Measurements from ENCODE around the gene ATP9A.
"Not testable (repeated sequence)": the region's sequence is repeated elsewhere in the genome, so short reads cannot be mapped to it uniquely, and the experiment has no call there.

ATP9A gene, protein sequence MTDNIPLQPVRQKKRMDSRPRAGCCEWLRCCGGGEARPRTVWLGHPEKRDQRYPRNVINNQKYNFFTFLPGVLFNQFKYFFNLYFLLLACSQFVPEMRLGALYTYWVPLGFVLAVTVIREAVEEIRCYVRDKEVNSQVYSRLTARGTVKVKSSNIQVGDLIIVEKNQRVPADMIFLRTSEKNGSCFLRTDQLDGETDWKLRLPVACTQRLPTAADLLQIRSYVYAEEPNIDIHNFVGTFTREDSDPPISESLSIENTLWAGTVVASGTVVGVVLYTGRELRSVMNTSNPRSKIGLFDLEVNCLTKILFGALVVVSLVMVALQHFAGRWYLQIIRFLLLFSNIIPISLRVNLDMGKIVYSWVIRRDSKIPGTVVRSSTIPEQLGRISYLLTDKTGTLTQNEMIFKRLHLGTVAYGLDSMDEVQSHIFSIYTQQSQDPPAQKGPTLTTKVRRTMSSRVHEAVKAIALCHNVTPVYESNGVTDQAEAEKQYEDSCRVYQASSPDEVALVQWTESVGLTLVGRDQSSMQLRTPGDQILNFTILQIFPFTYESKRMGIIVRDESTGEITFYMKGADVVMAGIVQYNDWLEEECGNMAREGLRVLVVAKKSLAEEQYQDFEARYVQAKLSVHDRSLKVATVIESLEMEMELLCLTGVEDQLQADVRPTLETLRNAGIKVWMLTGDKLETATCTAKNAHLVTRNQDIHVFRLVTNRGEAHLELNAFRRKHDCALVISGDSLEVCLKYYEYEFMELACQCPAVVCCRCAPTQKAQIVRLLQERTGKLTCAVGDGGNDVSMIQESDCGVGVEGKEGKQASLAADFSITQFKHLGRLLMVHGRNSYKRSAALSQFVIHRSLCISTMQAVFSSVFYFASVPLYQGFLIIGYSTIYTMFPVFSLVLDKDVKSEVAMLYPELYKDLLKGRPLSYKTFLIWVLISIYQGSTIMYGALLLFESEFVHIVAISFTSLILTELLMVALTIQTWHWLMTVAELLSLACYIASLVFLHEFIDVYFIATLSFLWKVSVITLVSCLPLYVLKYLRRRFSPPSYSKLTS

DNA sequence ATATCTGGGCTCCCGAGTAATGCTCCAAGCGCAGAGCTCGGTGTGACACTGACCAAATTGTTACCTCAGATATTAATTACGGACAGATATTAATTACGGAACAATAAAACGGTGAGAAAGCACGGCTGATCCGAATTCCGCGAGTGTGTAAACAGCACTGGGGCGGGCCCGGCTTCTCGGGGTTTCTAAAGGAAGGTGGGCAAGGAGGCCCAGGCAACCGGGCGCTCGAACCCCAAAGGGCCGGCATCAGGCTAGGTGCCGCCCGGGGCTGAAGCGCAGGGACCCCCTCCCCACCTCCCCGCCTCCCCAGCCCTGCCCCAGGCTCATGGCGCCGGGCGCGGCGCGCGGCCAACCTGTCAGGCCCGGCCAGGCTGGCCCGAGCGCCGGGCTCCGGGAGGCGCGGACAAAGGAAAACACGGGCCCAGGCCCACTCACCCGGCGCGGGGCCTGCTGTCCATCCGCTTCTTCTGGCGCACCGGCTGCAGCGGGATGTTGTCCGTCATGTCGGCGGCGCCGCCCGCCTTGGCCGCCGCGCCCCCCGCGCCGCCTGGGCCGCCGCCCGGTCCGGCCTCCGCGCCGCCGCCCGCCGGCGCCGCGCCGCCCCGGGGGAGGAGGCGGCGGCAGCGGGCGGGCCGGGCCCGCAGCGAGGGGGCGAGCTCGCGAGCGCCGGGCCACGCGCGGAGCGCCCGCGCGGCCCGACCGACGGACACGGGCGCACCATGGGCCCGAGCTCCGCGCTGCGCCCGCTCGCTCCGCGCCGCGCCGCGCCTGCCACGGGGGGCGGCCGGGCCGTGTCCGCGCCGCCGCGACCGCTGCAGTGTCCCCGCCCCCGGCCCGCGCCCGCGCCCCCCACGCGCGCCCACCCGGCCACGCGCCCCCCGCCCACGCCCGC is at the start of gene ATP9A:
TSS of gene ATP9A (minus strand) at position 524 of the 892 bp plus-strand sequence. CDS start at position 503, 21 bp downstream.
- no peak for DNase-seq

DNA sequence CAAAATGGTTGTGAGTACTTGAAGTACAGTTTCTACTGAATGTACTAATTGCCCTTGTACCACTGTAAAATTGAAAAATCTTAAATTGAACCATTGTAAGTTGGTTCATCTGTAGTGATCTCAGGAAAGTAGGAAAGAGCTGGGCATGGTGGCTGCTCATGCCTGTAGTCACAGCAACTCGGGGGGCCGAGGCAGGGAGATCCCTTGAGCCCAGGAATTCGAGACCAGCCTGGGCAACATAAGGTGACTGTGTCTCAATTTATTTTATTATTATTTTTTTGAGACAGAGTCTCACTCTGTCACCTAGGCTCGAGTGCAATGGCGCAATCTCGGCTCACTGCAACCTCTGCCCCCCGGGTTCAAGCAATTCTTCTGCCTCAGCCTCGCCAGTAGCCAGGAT is 48.7 kb upstream of the ATP9A start:
- not testable (repeated sequence) for DNase-seq

DNA sequence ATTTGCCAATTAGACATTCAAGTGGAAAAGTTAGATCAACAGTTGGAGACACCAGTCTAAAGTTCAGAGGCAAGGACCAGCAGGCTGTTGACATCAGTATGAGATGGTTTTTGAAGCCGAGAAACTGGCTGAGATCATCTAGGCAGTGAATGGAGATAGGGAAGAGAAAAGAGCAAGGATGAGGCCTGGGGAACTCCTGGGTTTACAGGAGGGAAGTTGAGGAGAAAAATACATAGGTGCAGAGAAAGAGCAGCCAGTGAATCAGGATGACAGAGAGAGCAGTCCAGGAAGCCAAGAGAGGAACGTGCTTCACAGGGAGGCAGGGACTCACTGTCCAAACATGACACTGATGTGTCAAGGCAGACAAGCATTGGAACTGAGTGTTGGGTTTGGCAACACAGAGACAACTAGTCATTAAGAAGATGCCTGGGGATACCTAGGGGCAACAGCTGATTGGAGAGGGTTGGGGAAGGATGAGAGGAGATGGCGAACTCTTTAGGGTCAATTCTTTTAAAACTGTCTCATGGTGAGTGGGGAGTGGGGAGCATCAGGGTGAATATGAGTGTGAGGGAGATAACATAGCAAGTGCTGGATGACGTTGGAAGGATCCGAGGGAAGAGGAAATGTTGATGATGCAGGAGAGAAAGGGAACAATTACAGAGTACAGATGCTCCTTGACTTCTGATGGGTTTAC is 47.3 kb upstream of the ATP9A start:
- DNase-seq, result no peak

DNA sequence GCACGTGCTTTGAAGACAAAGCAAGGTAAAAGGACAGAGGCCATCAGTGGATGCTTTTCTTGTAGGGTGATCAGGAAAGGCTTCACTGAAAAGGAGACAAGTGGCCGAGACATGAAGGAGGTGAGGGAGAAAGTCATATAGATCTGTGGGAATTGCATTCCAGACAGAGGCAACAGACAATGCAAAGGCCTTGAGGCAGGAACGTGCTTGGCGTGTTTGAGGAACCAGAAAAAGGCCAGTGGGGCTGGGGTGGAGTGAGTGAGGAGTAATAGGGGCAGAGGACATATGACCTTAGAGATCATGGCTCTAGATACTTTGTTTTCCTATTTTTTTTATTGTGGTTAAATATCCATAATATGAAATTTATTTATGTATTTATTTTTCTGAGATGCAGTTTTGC is 44.7 kb upstream of the ATP9A start:
- DNase-seq, result no peak

DNA sequence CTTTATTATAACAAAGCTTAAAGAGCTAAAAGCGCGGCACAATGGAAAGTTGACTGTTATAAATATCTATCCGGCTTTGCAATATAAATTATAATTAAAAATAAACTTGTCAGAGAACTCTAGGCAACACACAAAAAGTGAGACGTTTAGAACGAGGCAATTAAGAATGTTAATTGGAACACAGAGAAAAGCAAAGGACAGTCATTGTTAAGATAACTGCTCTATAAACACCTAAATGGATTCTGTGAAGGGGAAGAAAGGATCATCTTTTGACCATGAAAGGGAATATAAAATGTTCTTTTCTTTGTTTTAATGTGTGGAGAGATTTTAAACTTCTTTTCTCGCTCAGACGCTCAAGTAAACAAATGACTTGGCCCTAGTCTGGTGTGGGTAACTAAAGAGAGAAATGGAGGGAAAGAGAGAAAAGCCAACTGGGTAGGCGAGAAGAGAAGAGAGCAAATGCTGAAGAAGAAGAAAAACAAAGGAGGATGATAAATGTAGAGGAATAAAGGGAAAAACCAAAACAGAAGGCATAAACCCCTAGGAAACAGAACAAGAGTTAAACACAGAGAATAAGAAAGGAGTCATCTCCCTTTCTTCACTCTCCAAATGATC is 43.4 kb upstream of the ATP9A start:
- DNase-seq, result no peak

DNA sequence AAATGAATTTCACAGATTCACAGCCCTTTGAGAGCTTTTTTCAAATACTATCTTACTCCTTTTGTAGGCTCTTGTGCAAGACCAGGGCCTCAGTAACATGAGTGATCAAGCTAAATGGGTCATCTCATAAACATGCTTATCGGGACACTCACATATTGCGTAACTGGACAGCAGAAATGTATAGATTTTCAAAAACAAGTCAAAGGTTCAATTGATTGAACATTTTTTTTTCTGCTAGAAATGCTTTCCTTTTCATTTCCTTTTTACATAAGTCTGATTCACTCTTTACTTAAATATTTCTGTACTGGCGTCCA is 42.8 kb upstream of the ATP9A start:
- DNase-seq, result no peak

DNA sequence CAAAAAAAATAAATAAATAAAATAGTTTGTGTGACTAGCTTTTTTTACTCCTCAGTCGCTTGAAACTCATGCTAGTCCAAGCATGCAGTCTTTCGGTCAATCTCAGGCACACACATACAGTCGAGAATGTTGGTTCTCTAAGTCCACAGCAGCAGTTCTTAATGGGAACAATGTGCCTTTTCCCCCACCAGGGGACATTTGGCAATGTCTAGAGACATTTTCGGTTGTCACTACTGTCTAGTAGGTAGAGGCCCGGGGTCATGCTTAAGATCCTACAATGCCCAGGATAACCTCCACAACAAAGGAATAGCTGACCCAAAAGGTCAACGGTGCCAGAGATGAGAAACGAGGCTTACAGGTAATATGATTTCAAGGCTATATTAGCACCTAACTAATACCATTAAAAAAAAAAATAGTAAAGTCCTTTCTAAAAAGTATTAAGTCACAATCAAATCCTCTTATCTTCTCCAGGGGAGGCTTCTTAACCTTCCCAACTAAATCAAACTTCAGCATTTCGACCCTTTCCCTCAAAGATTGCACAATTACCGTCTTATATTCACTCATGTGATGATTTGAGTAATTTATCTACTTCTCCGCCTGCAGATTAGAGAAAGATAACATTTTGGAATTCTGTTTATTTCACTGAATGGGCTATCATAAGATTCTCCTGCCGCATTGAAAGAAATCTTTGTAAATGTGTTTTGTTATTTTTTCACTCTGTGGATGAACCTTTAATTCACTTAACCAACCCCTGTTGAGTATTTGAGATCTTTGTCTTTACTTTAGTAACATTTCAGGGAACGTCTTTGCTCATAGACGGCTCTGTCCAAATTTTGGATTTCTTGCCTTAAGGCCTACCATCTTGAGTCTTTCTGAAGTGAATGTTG is 42.2 kb upstream of the ATP9A start:
- DNase-seq, result no peak

DNA sequence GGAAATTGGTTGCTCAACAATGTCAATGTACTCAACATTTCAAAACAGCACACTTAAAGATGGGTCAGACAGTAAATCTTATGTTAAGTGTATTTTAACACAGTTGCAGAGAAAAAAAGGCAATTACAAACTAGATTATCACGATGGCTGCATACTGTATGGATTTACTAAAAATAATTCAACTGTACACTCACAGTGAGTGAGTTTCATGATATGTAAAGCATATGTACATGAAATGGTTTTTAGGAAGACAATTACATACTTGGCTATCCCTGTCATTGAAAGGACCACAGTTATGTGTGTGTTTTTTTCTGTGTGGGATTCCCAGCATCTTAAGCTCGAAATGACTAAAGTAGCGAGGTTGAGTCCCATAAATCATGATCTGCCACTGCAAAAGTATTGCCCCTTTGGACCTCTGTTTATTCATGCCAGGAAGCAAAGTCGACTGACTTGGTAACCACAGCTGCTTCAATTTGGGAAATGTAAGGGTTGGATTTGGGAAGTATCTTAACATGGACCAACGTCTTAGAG is 39.6 kb upstream of the ATP9A start:
- no peak for DNase-seq

DNA sequence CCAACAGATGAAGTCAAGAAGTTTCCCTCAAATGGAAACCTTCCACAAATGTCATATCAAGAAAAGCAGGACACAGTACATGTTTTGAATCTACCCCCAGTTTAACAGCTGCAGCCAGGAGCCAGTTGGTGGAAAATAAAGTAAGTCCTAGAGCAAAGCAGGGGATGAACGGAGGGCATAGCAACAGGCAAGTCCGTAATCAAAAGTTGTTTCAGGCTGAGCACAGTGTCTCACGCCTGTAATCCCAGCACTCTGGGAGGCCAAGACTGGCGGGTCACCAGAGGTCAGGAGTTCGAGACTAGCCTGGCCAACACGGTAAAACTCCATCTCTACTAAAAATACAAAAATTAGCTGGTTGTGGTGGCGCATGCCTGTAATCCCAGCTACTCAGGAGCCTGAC is 36.6 kb upstream of the ATP9A start:
- DNase-seq, result no peak

DNA sequence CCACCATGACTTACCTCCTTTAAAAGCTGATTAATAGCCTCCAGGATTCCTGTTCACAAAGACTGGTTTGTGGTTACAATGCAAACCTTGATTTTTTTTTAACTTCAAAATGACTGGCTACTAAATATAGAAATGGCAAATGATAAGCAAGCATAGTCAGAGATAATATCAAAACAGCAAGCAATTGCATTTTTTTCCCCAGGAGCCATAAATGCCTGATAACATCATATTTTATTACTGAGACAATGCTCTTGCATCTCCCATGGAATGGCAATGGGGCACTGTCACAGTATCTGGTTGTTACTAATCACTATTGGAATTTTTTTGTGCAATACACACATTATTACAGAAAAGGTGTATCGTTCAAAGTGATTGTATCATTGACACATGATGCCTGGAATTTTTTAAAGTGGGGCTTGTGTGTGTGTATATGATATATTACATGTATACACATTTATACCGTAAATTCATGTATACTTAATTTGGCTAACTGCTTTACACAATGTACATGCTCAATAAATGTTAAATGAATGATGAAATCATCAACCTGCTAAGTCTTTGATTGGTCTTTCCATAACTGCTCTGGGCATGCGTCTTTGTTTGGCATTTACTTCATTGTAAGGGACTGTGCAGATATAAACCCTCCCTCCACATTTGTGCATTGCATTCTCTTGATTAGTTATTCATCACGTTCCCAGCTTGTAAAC is 35.1 kb upstream of the ATP9A start:
- DNase-seq, result no peak

DNA sequence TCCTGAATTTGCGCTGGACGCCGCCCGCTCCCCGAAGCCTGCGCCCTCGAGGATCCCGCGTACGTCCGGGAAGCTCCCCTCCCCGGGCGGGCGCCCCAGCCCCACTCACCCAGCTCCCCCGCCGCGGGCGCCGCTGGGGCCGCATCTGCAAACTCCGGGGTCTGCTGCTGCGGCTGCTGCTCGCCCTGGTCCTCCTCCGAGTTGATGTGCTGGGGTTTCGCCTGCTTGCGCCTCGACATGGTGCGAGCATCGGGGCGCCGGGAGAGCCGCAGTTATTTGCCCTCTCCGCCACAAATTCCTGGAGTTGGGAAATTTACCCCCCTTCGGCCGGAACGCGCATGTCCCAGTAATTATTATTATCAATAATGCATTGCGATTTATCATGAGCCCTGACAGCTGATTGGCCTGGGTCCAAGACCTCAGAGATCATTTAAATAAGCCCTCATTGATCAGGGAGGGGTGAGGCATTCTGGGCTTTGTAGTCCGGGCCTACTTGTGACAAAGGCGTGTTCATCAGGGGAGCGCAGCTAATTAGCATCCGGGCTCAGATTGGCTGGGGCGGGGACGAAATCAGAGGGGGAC is 34.1 kb upstream of the ATP9A start, which contains the start of gene SALL4:
TSS of gene SALL4 (minus strand) at position 352 of the 582 bp plus-strand sequence. CDS start at position 239, 113 bp downstream.
- no peak for DNase-seq

DNA sequence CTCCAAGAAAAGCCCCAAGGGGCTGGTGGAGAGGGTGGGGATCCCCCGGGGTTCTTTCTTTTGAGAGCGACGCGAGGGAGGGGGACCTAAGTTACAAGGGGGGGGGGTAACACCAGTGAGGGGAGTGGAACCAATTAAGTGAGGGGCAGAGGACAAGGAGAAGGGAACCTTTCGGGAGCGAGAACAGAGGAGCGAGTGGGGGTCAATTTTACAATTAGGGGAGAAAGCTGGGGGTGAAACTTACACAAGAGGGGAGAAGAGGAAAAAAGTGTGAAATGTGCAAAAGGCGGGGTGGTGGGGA is 33.6 kb upstream of the ATP9A start:
- DNase-seq, result no peak

DNA sequence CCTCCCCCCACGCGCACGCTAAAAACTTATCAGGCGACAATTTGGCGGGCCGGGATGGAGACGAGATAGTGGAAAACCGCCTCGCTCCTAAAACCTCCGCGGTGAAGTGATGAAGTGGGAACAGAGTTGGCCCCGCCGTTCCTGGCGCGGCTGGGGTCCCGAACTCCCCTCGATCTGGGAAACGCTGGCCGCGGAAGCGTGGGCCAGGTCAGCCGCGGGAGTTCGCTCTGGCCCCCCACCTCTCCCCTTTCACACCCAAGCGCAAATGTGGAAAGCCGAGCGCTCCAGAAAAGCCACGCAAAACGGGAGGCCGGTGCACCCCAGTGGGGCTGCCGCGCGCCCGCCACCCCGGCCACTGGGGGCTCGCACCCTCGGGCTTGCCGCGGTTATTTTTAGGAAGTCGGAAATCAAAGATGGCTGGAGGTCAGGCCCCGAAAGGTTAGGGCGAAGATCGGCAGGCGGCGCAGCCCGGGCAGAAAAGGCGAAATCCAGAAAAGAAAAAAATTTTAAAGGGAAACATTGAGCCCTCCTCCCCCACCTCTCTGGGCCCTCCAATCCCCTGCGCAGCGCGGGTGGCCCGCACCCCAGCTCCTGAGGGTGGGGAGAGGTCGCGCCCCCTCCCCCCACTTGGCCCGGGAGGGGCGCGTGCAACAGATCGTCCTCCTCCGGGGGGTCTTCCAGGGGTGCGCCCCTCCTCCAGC is 33.1 kb upstream of the ATP9A start:
- DNase-seq, result no peak

DNA sequence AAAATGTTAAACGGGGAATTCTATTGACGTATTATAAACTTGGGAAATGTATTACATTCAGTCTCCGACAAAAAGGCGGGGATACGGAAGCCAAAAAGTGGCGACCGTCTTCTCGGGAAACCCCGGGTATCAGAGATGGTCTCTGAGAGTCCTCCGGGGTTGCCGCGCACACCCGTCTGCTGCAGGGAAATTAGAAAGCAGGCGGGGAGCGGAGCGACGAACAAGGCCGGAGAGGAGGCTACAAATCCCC is 32.6 kb upstream of the ATP9A start:
- peak; percentile 52 for DNase-seq

DNA sequence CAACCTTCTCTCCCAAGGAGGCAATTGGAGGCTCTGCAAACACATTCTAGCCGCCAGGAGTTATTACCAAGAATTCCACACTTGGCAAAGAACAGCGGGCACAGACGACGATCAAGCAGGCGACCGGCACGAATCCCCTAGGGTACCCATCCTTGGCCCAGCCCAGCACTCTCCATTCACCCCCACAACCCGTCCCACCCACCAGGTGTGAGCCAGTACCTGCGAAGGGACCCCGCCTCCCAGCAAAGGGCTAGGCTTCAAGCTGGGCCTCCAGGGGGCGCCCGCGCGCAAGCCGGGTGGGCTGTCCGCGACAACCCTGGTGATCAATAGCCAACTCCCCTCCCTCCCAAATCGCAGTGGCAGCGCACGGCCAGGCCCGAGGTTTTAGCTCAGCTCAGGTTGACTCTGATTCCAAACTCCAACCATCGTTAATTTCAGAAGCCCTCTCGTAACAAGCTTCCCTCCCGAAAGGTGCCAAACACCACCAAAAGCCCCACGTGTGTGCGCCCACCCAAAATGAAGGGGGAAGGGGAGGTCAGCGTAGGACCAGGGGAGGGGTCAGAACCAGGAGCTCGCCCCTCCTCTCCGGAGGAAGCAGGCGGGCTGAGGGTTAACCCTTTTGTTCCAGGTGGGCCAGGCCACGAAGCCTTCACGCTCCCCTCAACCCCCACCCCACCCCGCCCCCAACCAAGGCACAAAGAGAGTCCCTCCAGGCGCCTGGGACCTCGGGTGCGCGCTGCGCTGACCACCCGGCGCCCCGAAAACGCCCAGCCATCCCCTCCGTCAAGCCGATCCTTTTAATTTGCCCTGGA is 32.1 kb upstream of the ATP9A start:
- peak; percentile 94 for DNase-seq

DNA sequence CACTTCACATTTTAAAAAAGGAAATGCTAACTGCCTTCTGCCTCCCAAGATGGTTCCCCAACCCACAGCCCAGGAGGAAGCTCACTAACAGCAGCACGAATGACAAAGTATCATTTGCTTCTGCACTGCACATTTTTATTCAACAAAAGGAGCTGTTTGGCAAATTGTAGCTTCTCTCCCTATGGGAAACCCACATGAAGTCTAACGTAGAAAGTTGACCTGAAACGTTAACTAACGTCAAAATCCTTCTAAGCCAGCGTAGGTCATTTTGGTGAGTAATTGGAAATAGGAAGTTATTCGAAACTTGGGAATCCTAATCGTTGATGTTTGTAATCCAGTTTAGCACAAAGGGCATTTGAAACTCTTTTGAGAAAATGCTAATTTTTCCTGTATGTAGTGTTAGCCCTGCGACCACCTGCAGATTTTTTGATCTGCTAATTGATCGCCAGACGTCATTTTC is 31.2 kb upstream of the ATP9A start:
- no peak for DNase-seq

DNA sequence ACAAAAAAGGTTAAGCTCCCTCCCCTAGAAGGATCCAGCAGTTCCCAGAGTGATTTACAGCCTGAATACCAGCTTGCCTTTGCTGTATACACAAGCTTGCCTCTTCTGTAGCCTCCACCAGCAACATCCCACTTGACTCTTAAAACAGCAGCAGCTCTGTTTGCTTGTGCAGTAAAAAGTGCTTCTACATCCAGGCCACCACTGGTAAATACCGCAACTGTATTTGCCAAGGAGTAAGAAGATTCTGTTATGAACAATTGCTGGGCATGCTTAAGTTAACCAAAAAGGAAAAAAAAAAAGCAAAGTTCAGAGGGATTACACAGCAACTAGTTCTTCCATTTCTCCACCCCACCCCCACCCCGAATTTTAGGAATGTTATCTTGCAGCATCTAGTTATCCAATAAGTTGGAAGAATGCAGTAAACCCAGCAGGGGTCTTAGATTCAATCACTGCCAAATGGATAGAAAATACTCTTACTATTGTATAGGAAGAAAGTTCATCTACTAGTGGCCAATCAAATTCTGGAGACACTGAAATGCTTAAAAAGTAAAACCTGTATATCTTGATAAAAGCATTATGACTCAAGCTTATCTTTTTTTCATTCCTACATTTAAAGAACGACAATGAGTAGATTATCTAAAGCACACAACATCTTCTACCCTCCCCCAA is 29.3 kb upstream of the ATP9A start:
- no peak for DNase-seq

Measured in activated CD8-positive, alpha-beta memory T cell treated with anti-CD3 and anti-CD28 coated beads, Interleukin-2, amount 50 U/mL, for 48 hours (primary cell).